H1 (cell line): ENCODE data around the gene SYPL1. TPM values are rescaled to one million over a fixed set of nuclear protein-coding genes. Genes with fewer than 3 reads are reported as not detected.

Source experiments
- CTCF ChIA-PET: fragments of 300-600 bp; sonication (Branson Sonifier 250); formaldehyde crosslinking; loops from one replicate; lab custom pipeline; 2021; ENCODE audit not compliant: partially characterized antibody; lab: Charles Lee
- POLR2A ChIA-PET: fragments of 300-600 bp; sonication (Branson Sonifier 250); formaldehyde crosslinking; loops from one replicate; lab custom pipeline; 2021; ENCODE audit warnings: inconsistent platforms; ENCODE audit not compliant: partially characterized antibody; lab: Charles Lee
- DNase-seq, 2 experiments: peaks; one replicate each; pipeline versions ENCODE4 v3.0.0 to v3.0.0-alpha.2; 2010 to 2022; ENCODE audit warnings: low spot score in 2 of 2, low read depth in 1 of 2, mixed read lengths in 1 of 2
- FAIRE-seq: peaks from 2 replicates; lab custom pipeline; 2011; peaks lifted over from hg19 to GRCh38; lab: Jason Lieb, UNC
- H2AFZ ChIP-seq: 2 replicates; pipeline ENCODE4 v1.8.1; 2012; ENCODE audit warnings: low read length, inconsistent platforms
- H2AK5ac ChIP-seq: 2 replicates; pipeline ENCODE4 v1.6.1; 2013; ENCODE audit warnings: low read depth, low read length
- H2BK120ac ChIP-seq: replicated peaks from 2 replicates; pipeline ENCODE3; 2013; ENCODE audit warnings: low read depth, low read length, inconsistent platforms
- H2BK12ac ChIP-seq: 2 replicates; pipeline ENCODE4 v1.6.1; 2013; ENCODE audit warnings: low read depth, low read length
- H2BK15ac ChIP-seq: 2 replicates; pipeline ENCODE4 v1.6.1; 2013; ENCODE audit warnings: low read length
- H2BK20ac ChIP-seq: 2 replicates; pipeline ENCODE4 v1.6.1; 2013; ENCODE audit warnings: low read length
- H2BK5ac ChIP-seq: 2 replicates; pipeline ENCODE4 v1.6.1; 2013; ENCODE audit warnings: low read depth, low read length
- H3K14ac ChIP-seq: 2 replicates; pipeline ENCODE4 v1.6.1; 2013; ENCODE audit warnings: inconsistent platforms; ENCODE audit not compliant: insufficient read length
- H3K18ac ChIP-seq: 2 replicates; pipeline ENCODE4 v1.6.1; 2013; ENCODE audit warnings: low read length; ENCODE audit errors: extremely low read depth
- H3K23ac ChIP-seq: 2 replicates; pipeline ENCODE4 v1.6.1; 2013; ENCODE audit warnings: inconsistent platforms; ENCODE audit not compliant: insufficient read length
- H3K23me2 ChIP-seq: 2 replicates; pipeline ENCODE4 v1.6.1; 2013; ENCODE audit warnings: low read depth, low read length
- H3K27ac ChIP-seq: 2 replicates; pipeline ENCODE4 v1.6.1; 2011; ENCODE audit warnings: low read depth, low read length, inconsistent platforms
- H3K27me3 ChIP-seq, 4 experiments: replicated peaks in 1 of 4; 1 replicate in 1 of 4; 2 replicates in 3 of 4; pipeline versions ENCODE4 v1.6.1 to v1.8.1; 2011 to 2013; ENCODE audit warnings: low read length in 3 of 4, mild to moderate bottlenecking in 3 of 4, inconsistent platforms in 2 of 4, mixed read lengths in 2 of 4, moderate library complexity in 1 of 4; ENCODE audit not compliant: control insufficient read depth in 3 of 4, insufficient read depth in 3 of 4; ENCODE audit errors: extremely low read depth in 1 of 4
- H3K36me3 ChIP-seq, 4 experiments: 2 replicates each; pipeline versions ENCODE4 v1.6.1 to v1.8.1; 2011 to 2013; ENCODE audit warnings: mild to moderate bottlenecking in 4 of 4, low read length in 3 of 4, moderate library complexity in 2 of 4, control low read depth in 1 of 4, inconsistent platforms in 1 of 4; ENCODE audit not compliant: insufficient read depth in 4 of 4, control insufficient read depth in 2 of 4
- H3K4ac ChIP-seq: replicated peaks from 2 replicates; pipeline ENCODE3; 2013; ENCODE audit warnings: low read length, low read depth, mixed read lengths, inconsistent platforms; ENCODE audit not compliant: insufficient read length
- H3K4me1 ChIP-seq, 4 experiments: replicated peaks in 1 of 4; 1 replicate in 1 of 4; 2 replicates in 3 of 4; pipeline versions ENCODE4 v1.6.1 to v1.8.1; 2011 to 2013; ENCODE audit warnings: low read length in 3 of 4, inconsistent platforms in 2 of 4, mixed read lengths in 1 of 4; ENCODE audit not compliant: insufficient read depth in 4 of 4, control insufficient read depth in 3 of 4
- H3K4me2 ChIP-seq, 2 experiments: 2 replicates each; pipeline versions ENCODE4 v1.6.1 to v1.8.1; 2011 to 2013; ENCODE audit warnings: low read depth in 2 of 2, low read length in 2 of 2, control low read depth in 1 of 2, inconsistent platforms in 1 of 2, mild to moderate bottlenecking in 1 of 2; ENCODE audit not compliant: insufficient read depth in 1 of 2
- H3K4me3 ChIP-seq, 4 experiments: fragments of 200-600, 300-600 bp in 1 of 4; sonication (generic), shearing (Covaris generic), sonication (Bioruptor Twin) in 1 of 4; 2 replicates each; pipeline versions ENCODE4 v1.5.1 to v1.8.1; 2011 to 2016; ENCODE audit warnings: low read length in 4 of 4, low read depth in 3 of 4, control low read depth in 2 of 4, inconsistent platforms in 2 of 4, mild to moderate bottlenecking in 2 of 4, mixed read lengths in 1 of 4, moderate library complexity in 1 of 4; ENCODE audit not compliant: insufficient read depth in 2 of 4; ENCODE audit errors: extremely low read depth in 1 of 4
- H3K56ac ChIP-seq: replicated peaks from 2 replicates; pipeline ENCODE3; 2013; ENCODE audit warnings: low read depth, mild to moderate bottlenecking, mixed read lengths, low read length, inconsistent platforms; ENCODE audit not compliant: insufficient read length
- H3K79me1 ChIP-seq: 2 replicates; pipeline ENCODE4 v1.6.1; 2013; ENCODE audit warnings: low read depth, low read length, control low read depth
- H3K79me2 ChIP-seq, 2 experiments: 2 replicates each; pipeline versions ENCODE4 v1.6.1 to v1.8.1; 2012 to 2013; ENCODE audit warnings: low read length in 2 of 2, mild to moderate bottlenecking in 2 of 2, inconsistent platforms in 1 of 2; ENCODE audit not compliant: insufficient read depth in 2 of 2, control insufficient read depth in 1 of 2
- H3K9ac ChIP-seq, 4 experiments: replicated peaks in 1 of 4; 1 replicate in 1 of 4; 2 replicates in 3 of 4; pipeline versions ENCODE4 v1.6.1 to v1.8.1; 2011 to 2013; ENCODE audit warnings: low read depth in 3 of 4, low read length in 3 of 4, control low read depth in 2 of 4, mild to moderate bottlenecking in 2 of 4, moderate library complexity in 2 of 4, inconsistent platforms in 1 of 4; ENCODE audit errors: extremely low read depth in 1 of 4
- H3K9me3 ChIP-seq, 2 experiments: 2 replicates each; pipeline versions ENCODE4 v1.6.1 to v1.8.1; 2012 to 2013; ENCODE audit warnings: mild to moderate bottlenecking in 2 of 2, moderate library complexity in 2 of 2, control low read depth in 1 of 2, inconsistent platforms in 1 of 2, low read depth in 1 of 2, low read length in 1 of 2, mixed read lengths in 1 of 2; ENCODE audit not compliant: insufficient read depth in 2 of 2
- H4K20me1 ChIP-seq, 2 experiments: replicated peaks in 1 of 2; 2 replicates each; pipeline versions ENCODE3 to v1.8.1; 2011 to 2013; ENCODE audit warnings: inconsistent platforms in 2 of 2, low read length in 2 of 2, mild to moderate bottlenecking in 1 of 2; ENCODE audit not compliant: insufficient read depth in 2 of 2, control insufficient read depth in 1 of 2
- H4K5ac ChIP-seq: 2 replicates; pipeline ENCODE4 v1.6.1; 2013; ENCODE audit warnings: low read length, low read depth, mixed read lengths, inconsistent platforms; ENCODE audit not compliant: insufficient read length
- H4K8ac ChIP-seq: 2 replicates; pipeline ENCODE4 v1.8.0; 2013; ENCODE audit warnings: mild to moderate bottlenecking, moderate library complexity, low read length, inconsistent platforms; ENCODE audit not compliant: insufficient read depth; ENCODE audit errors: extremely low read depth
- H4K91ac ChIP-seq: replicated peaks from 2 replicates; pipeline ENCODE3; 2013; ENCODE audit warnings: low read length, mixed read lengths, inconsistent platforms; ENCODE audit not compliant: insufficient read length
- BCL11A ChIP-seq, 2 experiments: IDR thresholded peaks; one replicate each; pipeline ENCODE4 v1.6.1; 2011; ENCODE audit warnings: low read depth in 2 of 2, low read length in 2 of 2, mild to moderate bottlenecking in 2 of 2
- POLR2AphosphoS5 ChIP-seq: IDR thresholded peaks from 2 replicates; pipeline ENCODE4 v1.6.1; 2011; ENCODE audit warnings: low read depth, low read length
- SP2 ChIP-seq: IDR thresholded peaks from 2 replicates; pipeline ENCODE4 v1.6.1; 2012; ENCODE audit warnings: mild to moderate bottlenecking, low read length, inconsistent platforms
- SUZ12 ChIP-seq: fragments of 200-600 bp; sonication (generic); IDR thresholded peaks from 2 replicates; pipeline ENCODE4 v1.6.1; 2012; ENCODE audit warnings: mild to moderate bottlenecking, inconsistent platforms, low read length, moderate library complexity, mixed read lengths
- WGBS, 2 experiments: shearing (Covaris generic) in 1 of 2; methylation state at CpG; one replicate each; pipeline versions ENCODE4 v1.1.6 to v1.1.7; 2013 to 2015; ENCODE audit warnings: low lambda C conversion rate in 2 of 2, mixed read lengths in 2 of 2, inconsistent platforms in 1 of 2, low coverage in 1 of 2, missing lambda C conversion rate in 1 of 2; ENCODE audit not compliant: insufficient replicate concordance in 2 of 2, insufficient coverage in 1 of 2, insufficient read length in 1 of 2; ENCODE audit errors: extremely low coverage in 1 of 2, missing lambda C conversion rate in 1 of 2; 5-methylcytosine and 5-hydroxymethylcytosine counted together
- polyA plus RNA-seq, 7 experiments: library from polyadenylated mRNA; depleted of rRNA in 3 of 7; stranded (reverse) in 5 of 7; unstranded in 2 of 7; fragments of >200 nt in 5 of 7; fragments of 200-250 nt in 2 of 7; gene quantifications; 1 replicate in 5 of 7; 2 replicates in 1 of 7; 4 replicates in 1 of 7; pipeline versions ENCODE4 v1.2.1 to v1.2.3, GENCODE V29; 2011 to 2013; ENCODE audit warnings: missing spikeins in 2 of 7, mixed read lengths in 2 of 7
- total RNA-seq: library from RNA; stranded (reverse); fragmentation: NEBNext Ultra II Directional; extraction: Animal tissue kit (Norgen Biotek cat#: 25700); gene quantifications from 2 replicates; pipeline ENCODE4 v1.2.1, GENCODE V29; 2021

Gene SYPL1
- total and polyA plus RNA-seq, 2 of the 8 experiments (the other 6 are each of a cell fraction or from before 2014, with no cell fraction given) = 44.9 to 57.7 TPM

GRCh38 chr7:106068538-106068961 lies 43.6 kb downstream of the SYPL1 start:
- H3K23me2 ChIP-seq = no peaks in the 10 kb centered on the region
- no peak overlapping the region for H2AK5ac ChIP-seq
- H2BK15ac ChIP-seq = no peak overlapping the region
- H2AFZ ChIP-seq = no peak overlapping the region
- H3K79me2 ChIP-seq = no peaks in the 10 kb centered on the region
- no peak overlapping the region for H4K5ac ChIP-seq
- no peak overlapping the region for H2BK20ac ChIP-seq
- no peak overlapping the region for H3K9ac ChIP-seq
- no peak for FAIRE-seq
- H3K56ac ChIP-seq = no peak overlapping the region
- H2BK12ac ChIP-seq = no peak overlapping the region
- no peak overlapping the region for H3K4me3 ChIP-seq
- H3K18ac ChIP-seq = no peak overlapping the region
- H3K9me3 ChIP-seq = no peaks in the 10 kb centered on the region
- H4K20me1 ChIP-seq = no peaks in the 10 kb centered on the region
- H3K4me1 ChIP-seq = peaks cover 0 to 6% (median 3%) of the 10 kb centered on the region in 4 experiments; a peak in 2 of 7 replicates
- CTCF ChIA-PET = interaction anchor here (0.6 to 6.2 kb wide), 9 partner anchors 11 to 412 kb away, joined by 3 to 38 read pairs (median 4); no protein-coding TSS in a partner anchor
- no peak for DNase-seq
- 91% methylated on average over 4 of the region's 4 CpGs; no CpG with 5 or more reads in 1 of the 2 experiments for WGBS, 2 experiments
- H3K23ac ChIP-seq = no peak overlapping the region
- no peak overlapping the region for H2BK120ac ChIP-seq
- no peaks in the 10 kb centered on the region for H3K79me1 ChIP-seq
- H2BK5ac ChIP-seq = no peak overlapping the region
- H3K27me3 ChIP-seq = no peaks in the 10 kb centered on the region
- H3K4me2 ChIP-seq = no peak overlapping the region
- H3K27ac ChIP-seq = no peak overlapping the region
- no peak for TF ChIP-seq POLR2AphosphoS5
- no peak for TF ChIP-seq SP2
- no peak for TF ChIP-seq BCL11A (IDR thresholded peaks at IDR 0.05; ENCODE audit: low read depth in 2 of 2, low read length in 2 of 2)
- no peak for TF ChIP-seq SUZ12
- H4K91ac ChIP-seq = no peak overlapping the region
- POLR2A ChIA-PET = no interaction called here
- no peak overlapping the region for H4K8ac ChIP-seq
- H3K36me3 ChIP-seq = no peaks in the 10 kb centered on the region
- H3K4ac ChIP-seq = no peak overlapping the region
- H3K14ac ChIP-seq = no peak overlapping the region
